Keratinocyte (primary cell): ENCODE data around the gene FAM83E. TPM values are rescaled to one million over a fixed set of nuclear protein-coding genes. Genes with fewer than 3 reads are reported as not detected.

ENCODE experiments used
- DNase-seq: peaks from one replicate; pipeline ENCODE4 v3.0.0-alpha.2; 2011; ENCODE audit warnings: low read depth, missing footprints, low spot score
- FAIRE-seq: peaks from 2 replicates; lab custom pipeline; 2011; peaks lifted over from hg19 to GRCh38; lab: Jason Lieb, UNC
- H2AFZ ChIP-seq: 2 replicates; pipeline ENCODE4 v1.6.0; 2012; ENCODE audit warnings: low read length, control low read depth, inconsistent platforms; ENCODE audit not compliant: control insufficient read depth
- H3K27ac ChIP-seq: 2 replicates; pipeline ENCODE4 v1.5.1; 2011; ENCODE audit warnings: low read length; ENCODE audit not compliant: control insufficient read depth, insufficient read depth
- H3K27me3 ChIP-seq: 3 replicates; pipeline ENCODE4 v1.6.0; 2011; ENCODE audit warnings: low read length; ENCODE audit not compliant: control insufficient read depth, insufficient read depth; ENCODE audit errors: extremely low read depth
- H3K36me3 ChIP-seq, 2 experiments: 2 replicates in 1 of 2; 3 replicates in 1 of 2; pipeline ENCODE4 v1.5.1; 2011; ENCODE audit warnings: low read length in 2 of 2, mild to moderate bottlenecking in 1 of 2; ENCODE audit not compliant: control insufficient read depth in 2 of 2, insufficient read depth in 2 of 2; ENCODE audit errors: extremely low read depth in 1 of 2
- H3K4me1 ChIP-seq: 3 replicates; pipeline ENCODE4 v1.5.1; 2011; ENCODE audit warnings: low read length; ENCODE audit not compliant: control insufficient read depth, insufficient read depth; ENCODE audit errors: extremely low read depth
- H3K4me2 ChIP-seq: 3 replicates; pipeline ENCODE4 v1.6.0; 2011; ENCODE audit warnings: low read depth, low read length; ENCODE audit not compliant: control insufficient read depth, insufficient read depth; ENCODE audit errors: extremely low read depth
- H3K4me3 ChIP-seq, 3 experiments: fragments of 200-600 bp in 1 of 3; sonication (generic) in 1 of 3; 2 replicates in 2 of 3; 3 replicates in 1 of 3; pipeline ENCODE4 v1.5.1; 2011 to 2016; ENCODE audit warnings: low read length in 3 of 3, mild to moderate bottlenecking in 3 of 3, control low read depth in 2 of 3, inconsistent platforms in 1 of 3, low read depth in 1 of 3, mixed read lengths in 1 of 3, mixed run types in 1 of 3, moderate library complexity in 1 of 3; ENCODE audit not compliant: control insufficient read depth in 2 of 3, insufficient read depth in 2 of 3; ENCODE audit errors: extremely low read depth in 1 of 3
- H3K79me2 ChIP-seq: 2 replicates; pipeline ENCODE4 v1.6.0; 2012; ENCODE audit warnings: low read length; ENCODE audit not compliant: control insufficient read depth, insufficient read depth
- H3K9ac ChIP-seq: 3 replicates; pipeline ENCODE4 v1.6.0; 2011; ENCODE audit warnings: low read length; ENCODE audit not compliant: control insufficient read depth, insufficient read depth; ENCODE audit errors: extremely low read depth
- H3K9me1 ChIP-seq: 3 replicates; pipeline ENCODE4 v1.6.0; 2011; ENCODE audit warnings: low read length; ENCODE audit not compliant: control insufficient read depth, insufficient read depth; ENCODE audit errors: extremely low read depth
- H3K9me3 ChIP-seq: 2 replicates; pipeline ENCODE4 v1.5.1; 2012; ENCODE audit warnings: low read depth, low read length; ENCODE audit not compliant: control insufficient read depth
- H4K20me1 ChIP-seq: 3 replicates; pipeline ENCODE4 v1.6.0; 2011; ENCODE audit warnings: low read length; ENCODE audit not compliant: control insufficient read depth, insufficient read depth; ENCODE audit errors: extremely low read depth
- EZH2 ChIP-seq: IDR thresholded peaks from one replicate; pipeline ENCODE4 v1.6.1; 2012; ENCODE audit warnings: inconsistent platforms, mild to moderate bottlenecking, low read length, moderate library complexity
- dilution Hi-C: fragments of 300-500 bp; cut with MboI; formaldehyde crosslinking; loops from one replicate; pipeline ENCODE4 v1.7.0; 2020; ENCODE audit warnings: low sequenced_read_pairs; ENCODE audit not compliant: extremely low pct_ligation_motif_present
- polyA plus RNA-seq, 5 experiments: library from polyadenylated mRNA; depleted of rRNA in 3 of 5; stranded (reverse) in 3 of 5; stranded (forward) in 1 of 5; unstranded in 1 of 5; fragments of >200 nt; gene quantifications; 1 replicate in 1 of 5; 2 replicates in 3 of 5; 3 replicates in 1 of 5; pipeline versions ENCODE4 v1.2.1 to v1.2.3, GENCODE V29; 2011 to 2012; ENCODE audit warnings: missing spikeins in 2 of 5, low read depth in 1 of 5, low replicate concordance in 1 of 5
- TF ChIP-seq, protein P1 (sequence below), 3 experiments: IDR thresholded peaks in 1 of 3; conservative IDR thresholded peaks in 1 of 3; optimal IDR thresholded peaks in 1 of 3; 2 replicates in 2 of 3; 3 replicates in 1 of 3; pipeline versions ENCODE3 to v1.5.1; 2011; ENCODE audit warnings: low read length in 3 of 3, mild to moderate bottlenecking in 3 of 3, moderate library complexity in 2 of 3, control low read depth in 1 of 3, inconsistent platforms in 1 of 3; ENCODE audit not compliant: insufficient read depth in 2 of 3; ENCODE audit errors: extremely low read depth in 1 of 3

Gene FAM83E
- polyA plus RNA-seq, 1 donor (not counting 4 experiments of a cell fraction or from before 2014, with no cell fraction given), result 0.17 TPM

DNA sequence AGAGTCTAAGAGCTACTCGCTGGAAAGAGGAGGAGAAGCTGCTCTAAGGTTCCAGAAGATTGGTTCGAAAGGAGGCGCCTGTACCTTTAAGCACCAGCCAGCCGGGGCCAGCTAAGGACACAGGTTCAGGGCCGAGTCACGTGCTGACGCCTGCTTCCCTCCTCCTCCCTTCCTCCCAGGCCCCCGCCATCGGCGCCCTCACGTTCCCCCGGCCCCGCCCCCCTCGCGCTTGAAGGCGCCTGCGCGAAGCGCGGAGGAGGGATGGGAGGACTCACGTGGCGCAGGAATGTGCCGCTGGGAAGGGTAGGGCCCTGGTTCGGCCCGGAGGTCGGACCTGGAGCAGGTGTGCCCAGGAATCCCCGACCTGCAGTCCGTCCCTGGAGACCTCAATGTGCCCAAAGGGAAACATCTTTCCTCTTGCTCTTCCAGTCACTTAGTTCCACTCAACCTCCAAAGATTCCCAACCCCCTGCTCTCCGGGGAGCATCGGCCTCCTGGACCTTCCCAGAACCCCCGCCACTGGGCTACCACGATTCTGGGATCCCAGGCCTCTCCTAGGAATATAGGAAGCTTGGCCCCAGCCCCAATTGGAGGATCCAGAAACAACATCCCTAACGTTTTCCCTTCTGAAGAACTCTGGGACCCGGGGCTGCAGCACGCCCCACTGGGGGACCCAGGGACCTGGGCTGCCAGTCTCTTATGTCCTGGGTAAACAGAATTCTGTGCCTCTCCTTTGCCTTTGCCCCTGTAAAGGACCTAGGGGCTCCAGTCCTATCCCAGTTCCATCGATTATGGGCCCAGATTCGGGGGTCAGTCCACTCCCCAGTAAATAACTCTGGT is 19.8 kb upstream of the FAM83E start:
- H2AFZ ChIP-seq, result peak overlapping the region; percentile 78
- peaks cover 55% of the 10 kb centered on the region for H3K4me1 ChIP-seq
- peak overlapping the region in 2 of 3 experiments; percentile 32 to 59 for H3K4me3 ChIP-seq
- peak overlapping the region; percentile 86 for H3K4me2 ChIP-seq
- H4K20me1 ChIP-seq, result no peaks in the 10 kb centered on the region
- peak overlapping the region; percentile 57 for H3K9ac ChIP-seq
- TF ChIP-seq, protein P1, sequence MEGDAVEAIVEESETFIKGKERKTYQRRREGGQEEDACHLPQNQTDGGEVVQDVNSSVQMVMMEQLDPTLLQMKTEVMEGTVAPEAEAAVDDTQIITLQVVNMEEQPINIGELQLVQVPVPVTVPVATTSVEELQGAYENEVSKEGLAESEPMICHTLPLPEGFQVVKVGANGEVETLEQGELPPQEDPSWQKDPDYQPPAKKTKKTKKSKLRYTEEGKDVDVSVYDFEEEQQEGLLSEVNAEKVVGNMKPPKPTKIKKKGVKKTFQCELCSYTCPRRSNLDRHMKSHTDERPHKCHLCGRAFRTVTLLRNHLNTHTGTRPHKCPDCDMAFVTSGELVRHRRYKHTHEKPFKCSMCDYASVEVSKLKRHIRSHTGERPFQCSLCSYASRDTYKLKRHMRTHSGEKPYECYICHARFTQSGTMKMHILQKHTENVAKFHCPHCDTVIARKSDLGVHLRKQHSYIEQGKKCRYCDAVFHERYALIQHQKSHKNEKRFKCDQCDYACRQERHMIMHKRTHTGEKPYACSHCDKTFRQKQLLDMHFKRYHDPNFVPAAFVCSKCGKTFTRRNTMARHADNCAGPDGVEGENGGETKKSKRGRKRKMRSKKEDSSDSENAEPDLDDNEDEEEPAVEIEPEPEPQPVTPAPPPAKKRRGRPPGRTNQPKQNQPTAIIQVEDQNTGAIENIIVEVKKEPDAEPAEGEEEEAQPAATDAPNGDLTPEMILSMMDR (optimal IDR thresholded peaks at IDR 0.05 in 1 of 3, IDR thresholded peaks at IDR 0.05 in 1 of 3, conservative IDR thresholded peaks at IDR 0.05 in 1 of 3; ENCODE audit: extremely low read depth in 1 of 3, insufficient read depth in 2 of 3, low read length in 3 of 3), result no peak
- TF ChIP-seq EZH2, result no peak
- H3K36me3 ChIP-seq, result no peaks in the 10 kb centered on the region
- peak; percentile 84 for DNase-seq
- FAIRE-seq, result peak; percentile 77
- H3K9me3 ChIP-seq, result no peaks in the 10 kb centered on the region
- H3K79me2 ChIP-seq, result no peaks in the 10 kb centered on the region
- dilution Hi-C loops, result no loop called here
- no peaks in the 10 kb centered on the region for H3K27me3 ChIP-seq
- no peaks in the 10 kb centered on the region for H3K9me1 ChIP-seq
- H3K27ac ChIP-seq, result peak overlapping the region; percentile 82

DNA sequence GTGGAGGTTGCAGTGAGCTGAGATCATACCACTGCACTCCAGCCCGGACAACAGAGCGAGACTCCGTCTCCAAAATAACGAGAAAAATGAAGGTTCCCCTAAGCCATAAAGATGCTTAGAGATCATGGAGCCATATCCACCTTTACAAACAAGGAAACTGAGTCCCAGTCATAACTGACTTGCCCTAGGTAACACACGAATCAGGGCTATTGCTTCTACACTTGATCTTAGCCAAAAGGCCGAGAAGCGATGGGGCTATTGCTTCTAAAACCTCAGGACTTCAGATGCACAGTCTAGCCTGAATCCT is 19.1 kb upstream of the FAM83E start:
- H3K27ac ChIP-seq, result peak overlapping the region; percentile 56
- FAIRE-seq (no peak), DNase-seq (no peak)
- H3K36me3 ChIP-seq, result no peaks in the 10 kb centered on the region
- H3K27me3 ChIP-seq, result no peaks in the 10 kb centered on the region
- peaks cover 51% of the 10 kb centered on the region for H3K4me1 ChIP-seq
- no peaks in the 10 kb centered on the region for H3K79me2 ChIP-seq
- peak overlapping the region; percentile 77 for H3K4me2 ChIP-seq
- dilution Hi-C loops, result no loop called here
- H4K20me1 ChIP-seq, result no peaks in the 10 kb centered on the region
- no peaks in the 10 kb centered on the region for H3K9me1 ChIP-seq
- no peak for TF ChIP-seq EZH2
- TF ChIP-seq, protein P1 (optimal IDR thresholded peaks at IDR 0.05 in 1 of 3, IDR thresholded peaks at IDR 0.05 in 1 of 3, conservative IDR thresholded peaks at IDR 0.05 in 1 of 3; ENCODE audit: extremely low read depth in 1 of 3, insufficient read depth in 2 of 3, low read length in 3 of 3), result no peak
- H3K4me3 ChIP-seq, result peak overlapping the region in 2 of 3 experiments; percentile 1 to 13
- peak overlapping the region; percentile 78 for H2AFZ ChIP-seq
- H3K9ac ChIP-seq, result peak overlapping the region; percentile 48
- no peaks in the 10 kb centered on the region for H3K9me3 ChIP-seq
